NCI-H82 (cell line): ENCODE measurements around the gene ZDHHC6.
"Not testable (repeated sequence)": the region's sequence is repeated elsewhere in the genome, so short reads cannot be mapped to it uniquely, and the experiment has no call there.

Source experiments
- DNase-seq: peaks from one replicate; lab custom pipeline; 2025; lab: John Stamatoyannopoulos, UW

ZDHHC6 gene

GRCh38 chr10:112446855-112447619 lies at the start of gene ZDHHC6, which contains the start of gene VTI1A:
Gene ZDHHC6 (minus strand): TSS chr10:112446914. CDS start chr10:112445436, 1,478 bp downstream.
Gene VTI1A (plus strand): TSS chr10:112447215. CDS start chr10:112447374, 159 bp downstream.
- peak; percentile 82 for DNase-seq

- no peak for DNase-seq
Observed at GRCh38 chr10:112492736-112493135, 46.0 kb upstream of the ZDHHC6 start.

- DNase-seq = no peak
Observed at GRCh38 chr10:112491144-112491543, 44.4 kb upstream of the ZDHHC6 start.

- no peak for DNase-seq
Observed at GRCh38 chr10:112490545-112490944, 43.8 kb upstream of the ZDHHC6 start.

GRCh38 chr10:112487964-112488363 lies 41.2 kb upstream of the ZDHHC6 start:
- DNase-seq = no peak

GRCh38 chr10:112484399-112484798 lies 37.7 kb upstream of the ZDHHC6 start:
- DNase-seq = no peak

GRCh38 chr10:112481602-112482001 lies 34.9 kb upstream of the ZDHHC6 start:
- no peak for DNase-seq

GRCh38 chr10:112475575-112476218 lies 29.0 kb upstream of the ZDHHC6 start:
- no peak for DNase-seq

GRCh38 chr10:112471878-112472487 lies 25.3 kb upstream of the ZDHHC6 start:
- peak; percentile 50 for DNase-seq

GRCh38 chr10:112467541-112468075 lies 20.9 kb upstream of the ZDHHC6 start:
- no peak for DNase-seq

- DNase-seq = no peak
Observed at GRCh38 chr10:112466802-112467201, 20.1 kb upstream of the ZDHHC6 start.

GRCh38 chr10:112465299-112465883 lies 18.7 kb upstream of the ZDHHC6 start:
- DNase-seq = no peak

- not testable (repeated sequence) for DNase-seq
Observed at GRCh38 chr10:112464074-112464473, 17.4 kb upstream of the ZDHHC6 start.

GRCh38 chr10:112461029-112461887 lies 14.5 kb upstream of the ZDHHC6 start:
- no peak for DNase-seq

GRCh38 chr10:112460366-112460765 lies 13.7 kb upstream of the ZDHHC6 start:
- DNase-seq = no peak

- DNase-seq = no peak
Observed at GRCh38 chr10:112456533-112456932, 9.8 kb upstream of the ZDHHC6 start.

- no peak for DNase-seq
Observed at GRCh38 chr10:112454910-112455779, 8.4 kb upstream of the ZDHHC6 start.

- no peak for DNase-seq
Observed at GRCh38 chr10:112448888-112449287, 2.2 kb upstream of the ZDHHC6 start.

- DNase-seq = no peak
Observed at GRCh38 chr10:112447620-112447928, 860 bp upstream of the ZDHHC6 start.

GRCh38 chr10:112446055-112446854 lies 459 bp downstream of the ZDHHC6 start:
- DNase-seq = no peak
